IPS-NIHi7 (cell line): Measurements from ENCODE around the gene MTHFS.
"Not testable (repeated sequence)": the region's sequence is repeated elsewhere in the genome, so short reads cannot be mapped to it uniquely, and the experiment has no call there.

Experiments
- DNase-seq: peaks from one replicate; pipeline ENCODE4 v3.0.0; 2012; ENCODE audit warnings: mixed read lengths; ENCODE audit errors: extremely low spot score

The MTHFS gene

GRCh38 chr15:79915776-79916501 is 19.1 kb upstream of the MTHFS start:
- not testable (repeated sequence) for DNase-seq

DNA sequence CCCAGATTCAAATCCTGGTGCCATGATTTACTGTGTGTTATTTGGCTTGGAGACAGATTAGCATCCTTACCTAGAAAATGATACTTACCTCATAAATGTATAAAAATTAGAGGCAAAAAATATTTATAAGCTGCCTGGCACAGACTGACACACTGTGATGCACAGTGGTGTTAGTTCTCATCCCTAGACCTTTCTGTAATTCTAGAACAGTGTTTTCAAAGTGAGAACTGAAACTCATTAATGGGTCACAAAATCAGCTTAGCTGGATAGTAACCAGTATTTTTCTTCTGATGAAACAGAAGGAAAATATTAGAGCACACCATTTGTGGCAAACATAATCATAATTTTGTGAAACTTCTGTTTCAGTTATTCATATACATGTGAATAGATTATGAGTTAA is 17.9 kb upstream of the MTHFS start:
- DNase-seq, result no peak

- not testable (repeated sequence) for DNase-seq
Measured at GRCh38 chr15:79909556-79910335, 12.9 kb upstream of the MTHFS start.

- no peak for DNase-seq
Measured at GRCh38 chr15:79904271-79904670, 7.5 kb upstream of the MTHFS start.

- DNase-seq, result no peak
Measured at GRCh38 chr15:79903626-79904025, 6.8 kb upstream of the MTHFS start.

GRCh38 chr15:79903144-79903543 is 6.3 kb upstream of the MTHFS start:
- DNase-seq, result no peak

DNA sequence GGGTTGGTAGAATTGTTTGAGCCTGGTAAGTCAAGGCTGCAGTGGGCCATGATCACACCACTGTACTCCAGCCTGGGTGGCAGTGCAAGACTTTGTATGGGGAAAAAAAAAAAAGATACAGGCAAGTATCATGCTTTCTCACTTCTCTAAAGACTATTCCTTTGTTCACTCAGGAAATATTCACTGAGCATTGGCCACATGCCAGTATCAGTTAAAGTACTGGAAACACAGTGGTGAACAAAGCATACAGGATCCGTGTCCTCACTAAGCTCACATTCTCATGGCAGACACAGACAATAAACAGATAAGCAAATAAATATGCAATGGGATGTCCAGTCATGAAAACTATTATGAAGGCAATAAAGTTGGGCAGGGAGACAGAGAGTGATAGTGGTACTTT is 5.1 kb upstream of the MTHFS start:
- no peak for DNase-seq

DNA sequence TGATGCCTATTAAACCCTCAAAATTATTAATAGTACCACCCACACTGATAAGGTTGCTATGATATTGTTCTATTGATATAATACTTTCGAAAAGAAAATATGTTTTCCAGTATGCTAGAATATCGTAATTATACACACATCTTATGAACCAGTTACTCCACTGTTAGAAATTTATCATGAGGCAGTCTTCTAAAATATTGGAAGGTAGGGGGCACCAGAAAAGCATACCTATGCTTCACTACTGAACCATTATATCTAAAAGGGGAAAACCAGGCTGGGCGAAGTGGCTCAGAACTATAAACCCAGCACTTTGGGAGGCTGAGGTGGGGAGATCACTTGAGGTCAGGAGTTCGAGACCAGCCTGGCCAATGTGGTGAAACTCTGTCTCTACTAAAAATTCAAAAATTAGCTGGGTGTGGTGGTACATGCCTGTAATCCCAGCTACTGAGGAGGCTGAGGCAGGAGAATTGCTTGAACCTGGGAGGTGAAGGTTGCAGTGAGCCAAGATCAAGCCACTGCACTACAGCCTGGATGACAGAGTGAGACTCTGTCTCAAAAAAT is 4.1 kb upstream of the MTHFS start:
- not testable (repeated sequence) for DNase-seq

- no peak for DNase-seq
Measured at GRCh38 chr15:79900087-79900486, 3.3 kb upstream of the MTHFS start.

GRCh38 chr15:79898786-79899185 is 2.0 kb upstream of the MTHFS start:
- DNase-seq, result not testable (repeated sequence)

- no peak for DNase-seq
Measured at GRCh38 chr15:79898369-79898768, 1.6 kb upstream of the MTHFS start.

DNA sequence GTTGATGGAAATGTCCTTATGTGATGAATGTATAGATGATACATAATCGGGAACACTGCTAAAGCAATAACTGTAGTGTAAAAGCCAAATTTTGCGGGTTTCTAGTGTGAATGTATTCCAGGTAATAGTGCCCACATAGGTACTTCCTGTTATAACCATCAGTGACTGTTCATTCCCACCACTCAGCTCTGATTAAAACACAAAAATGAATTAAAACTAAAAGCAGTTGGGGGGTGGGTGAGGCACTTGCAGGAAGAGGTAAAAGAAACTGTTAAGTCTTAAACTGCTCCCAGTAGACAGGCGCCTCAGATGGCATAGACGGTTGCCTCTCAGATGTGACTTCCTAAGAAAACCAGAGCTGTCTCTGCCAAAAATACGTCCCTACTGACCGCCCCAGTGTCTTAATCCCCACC is 893 bp upstream of the MTHFS start:
- DNase-seq, result no peak

DNA sequence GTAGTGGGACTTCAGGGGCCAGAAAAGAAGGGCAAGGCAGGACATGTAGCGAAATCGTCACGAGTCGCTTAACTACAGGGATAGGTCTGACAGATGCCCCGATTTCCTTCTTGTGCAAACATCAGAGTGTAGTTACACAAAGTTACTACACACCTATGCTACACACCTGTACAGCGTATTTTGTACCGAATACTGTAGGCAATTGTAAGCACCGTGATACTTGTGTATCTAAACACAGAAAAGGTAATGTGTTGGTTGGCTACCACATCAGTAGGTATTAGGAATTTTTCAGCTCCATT is 515 bp upstream of the MTHFS start:
- no peak for DNase-seq

- no peak for DNase-seq
Measured at GRCh38 chr15:79896131-79896633, 632 bp downstream of the MTHFS start.

- no peak for DNase-seq
Measured at GRCh38 chr15:79887054-79887930, 9.5 kb downstream of the MTHFS start.

DNA sequence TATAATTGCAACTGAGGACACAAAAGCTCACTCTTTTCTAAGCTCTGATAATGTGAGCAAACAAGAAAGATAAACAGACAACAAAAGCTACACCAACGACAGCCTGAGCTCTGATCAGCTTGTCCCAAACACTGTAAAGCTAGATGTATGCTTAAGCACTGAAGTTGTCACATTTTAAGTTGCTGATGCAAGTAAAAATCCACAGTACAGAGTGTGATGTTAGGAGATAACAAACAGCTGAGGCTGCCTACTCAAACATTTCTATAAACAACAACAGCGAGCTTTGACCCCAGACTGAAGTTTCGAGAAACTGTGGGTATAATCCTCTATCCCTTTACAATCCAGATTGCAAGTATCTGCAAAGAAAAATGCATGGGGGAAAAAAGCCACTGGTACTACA is 10.7 kb downstream of the MTHFS start:
- no peak for DNase-seq

GRCh38 chr15:79884204-79884596 is 12.6 kb downstream of the MTHFS start:
- DNase-seq, result no peak

GRCh38 chr15:79883579-79884203 is 13.1 kb downstream of the MTHFS start:
- no peak for DNase-seq

- no peak for DNase-seq
Measured at GRCh38 chr15:79881668-79882067, 15.1 kb downstream of the MTHFS start.

GRCh38 chr15:79881254-79881653 is 15.6 kb downstream of the MTHFS start:
- DNase-seq, result no peak

- no peak for DNase-seq
Measured at GRCh38 chr15:79878078-79878705, 18.6 kb downstream of the MTHFS start.
